ENCODE results near the gene KCNJ14.

GRCh38 chr19:48489608-48490216 lies 34.3 kb downstream of the KCNJ14 start:
- TF ChIP-seq EP300 (conservative IDR thresholded peaks at IDR 0.05; ENCODE audit: poor library complexity, severe bottlenecking) (no peak), CTCF (IDR thresholded peaks at IDR 0.05; ENCODE audit: poor library complexity, severe bottlenecking) (peak; percentile 83)
